ENCODE measurements around the gene DGAT2.

Gene DGAT2

DNA sequence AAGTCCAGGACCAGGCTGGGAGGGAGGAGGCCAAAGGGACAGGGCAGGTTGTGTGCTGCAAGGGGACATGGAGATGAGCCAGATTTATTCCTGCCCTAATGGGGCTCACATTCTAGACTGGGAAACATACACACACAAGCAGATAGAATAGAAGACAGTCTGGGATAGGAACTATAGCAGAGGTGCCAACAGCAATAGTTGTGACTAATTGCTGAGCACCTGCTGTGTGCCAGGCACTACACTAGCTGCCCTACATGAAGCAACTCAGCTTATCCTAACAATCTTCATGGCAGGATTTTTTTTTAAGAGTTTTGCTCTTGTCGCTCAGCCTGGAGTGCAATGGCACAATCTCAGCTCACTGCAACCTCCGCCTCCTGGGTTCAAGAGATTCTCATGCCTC, 39.6 kb upstream of the DGAT2 start:
- TF ChIP-seq, protein P1, sequence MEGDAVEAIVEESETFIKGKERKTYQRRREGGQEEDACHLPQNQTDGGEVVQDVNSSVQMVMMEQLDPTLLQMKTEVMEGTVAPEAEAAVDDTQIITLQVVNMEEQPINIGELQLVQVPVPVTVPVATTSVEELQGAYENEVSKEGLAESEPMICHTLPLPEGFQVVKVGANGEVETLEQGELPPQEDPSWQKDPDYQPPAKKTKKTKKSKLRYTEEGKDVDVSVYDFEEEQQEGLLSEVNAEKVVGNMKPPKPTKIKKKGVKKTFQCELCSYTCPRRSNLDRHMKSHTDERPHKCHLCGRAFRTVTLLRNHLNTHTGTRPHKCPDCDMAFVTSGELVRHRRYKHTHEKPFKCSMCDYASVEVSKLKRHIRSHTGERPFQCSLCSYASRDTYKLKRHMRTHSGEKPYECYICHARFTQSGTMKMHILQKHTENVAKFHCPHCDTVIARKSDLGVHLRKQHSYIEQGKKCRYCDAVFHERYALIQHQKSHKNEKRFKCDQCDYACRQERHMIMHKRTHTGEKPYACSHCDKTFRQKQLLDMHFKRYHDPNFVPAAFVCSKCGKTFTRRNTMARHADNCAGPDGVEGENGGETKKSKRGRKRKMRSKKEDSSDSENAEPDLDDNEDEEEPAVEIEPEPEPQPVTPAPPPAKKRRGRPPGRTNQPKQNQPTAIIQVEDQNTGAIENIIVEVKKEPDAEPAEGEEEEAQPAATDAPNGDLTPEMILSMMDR (IDR thresholded peaks at IDR 0.05; ENCODE audit: low read length, missing control alignments) = no peak
- DNase-seq (ENCODE audit: low read depth) = no peak
- no peak overlapping the region for H3K4me3 ChIP-seq (replicated peaks; ENCODE audit: low read depth, low read length)

DNA sequence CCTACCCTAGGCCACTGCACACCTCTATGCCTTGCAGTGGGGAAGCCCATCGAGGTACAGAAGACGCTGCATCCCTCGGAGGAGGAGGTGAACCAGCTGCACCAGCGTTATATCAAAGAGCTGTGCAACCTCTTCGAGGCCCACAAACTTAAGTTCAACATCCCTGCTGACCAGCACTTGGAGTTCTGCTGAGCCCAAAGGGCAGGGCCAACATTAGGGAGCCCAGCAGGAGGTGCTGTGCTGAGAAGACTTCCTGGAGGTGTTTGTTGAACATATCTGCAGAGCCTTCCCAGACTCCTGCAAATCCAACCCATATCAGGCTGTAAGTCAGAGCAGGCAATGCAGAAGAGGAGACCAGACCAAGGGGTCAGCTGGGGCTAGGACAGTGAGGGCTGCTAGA, 37.5 kb upstream of the DGAT2 start:
- no peak for DNase-seq (ENCODE audit: low read depth)
- TF ChIP-seq, protein P1 (IDR thresholded peaks at IDR 0.05; ENCODE audit: low read length, missing control alignments) = no peak
- H3K4me3 ChIP-seq (replicated peaks; ENCODE audit: low read depth, low read length) = no peak overlapping the region

DNA sequence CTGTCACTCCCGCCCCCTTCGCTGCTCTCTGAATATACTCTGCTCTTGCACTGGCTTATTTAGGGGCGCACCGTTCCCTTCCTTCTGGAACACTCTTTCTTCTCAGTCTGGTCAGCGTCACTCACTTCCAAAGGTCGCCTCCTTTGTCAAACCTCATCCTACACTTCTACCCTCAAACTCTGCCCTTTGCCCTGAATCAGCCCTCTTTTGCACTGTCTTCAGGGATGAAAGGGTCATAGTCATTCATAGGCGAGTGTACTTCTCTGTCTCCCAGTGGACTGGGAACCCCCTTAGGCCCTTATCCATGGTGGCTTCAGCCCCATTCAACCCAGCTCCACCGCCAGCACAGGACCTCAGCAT, 35.5 kb upstream of the DGAT2 start:
- TF ChIP-seq, protein P1 (IDR thresholded peaks at IDR 0.05; ENCODE audit: low read length, missing control alignments) = no peak
- DNase-seq (ENCODE audit: low read depth) = no peak
- H3K4me3 ChIP-seq (replicated peaks; ENCODE audit: low read depth, low read length) = no peak overlapping the region

DNA sequence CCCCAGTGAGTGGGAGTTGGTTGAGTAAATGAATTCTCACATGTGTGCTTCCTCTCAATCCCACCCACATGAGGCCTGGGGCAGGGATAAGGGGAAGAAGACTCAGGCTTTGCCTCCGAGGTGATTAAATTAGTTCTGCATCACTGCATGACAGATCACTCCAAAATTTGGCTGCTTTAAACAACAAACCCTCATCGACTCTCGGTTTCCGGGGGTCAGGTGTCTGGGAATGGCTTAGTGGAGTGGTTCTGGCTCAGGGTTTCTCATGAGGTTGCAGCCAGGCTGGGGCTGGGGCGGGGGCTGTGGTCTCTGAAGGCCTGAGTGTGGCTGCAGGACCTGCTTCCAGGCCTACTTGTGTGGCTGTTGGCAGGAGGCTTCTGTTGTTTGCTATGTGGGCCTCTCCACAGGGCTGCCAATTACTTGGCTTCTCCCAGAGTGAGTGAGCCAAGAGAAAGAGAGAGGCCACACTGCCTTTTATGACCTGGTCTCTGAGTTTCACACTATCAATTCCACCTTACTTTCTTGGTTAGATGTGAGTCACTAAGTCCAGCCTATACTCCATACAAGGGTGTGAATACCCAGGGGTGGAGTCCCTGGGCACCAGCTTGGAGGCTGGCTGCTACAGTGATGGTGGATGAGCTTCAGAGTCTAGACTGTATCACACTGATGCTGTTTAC, 35.0 kb upstream of the DGAT2 start:
- no peak for DNase-seq (ENCODE audit: low read depth)
- TF ChIP-seq, protein P1 (IDR thresholded peaks at IDR 0.05; ENCODE audit: low read length, missing control alignments) = no peak
- H3K4me3 ChIP-seq (replicated peaks; ENCODE audit: low read depth, low read length) = no peak overlapping the region

DNA sequence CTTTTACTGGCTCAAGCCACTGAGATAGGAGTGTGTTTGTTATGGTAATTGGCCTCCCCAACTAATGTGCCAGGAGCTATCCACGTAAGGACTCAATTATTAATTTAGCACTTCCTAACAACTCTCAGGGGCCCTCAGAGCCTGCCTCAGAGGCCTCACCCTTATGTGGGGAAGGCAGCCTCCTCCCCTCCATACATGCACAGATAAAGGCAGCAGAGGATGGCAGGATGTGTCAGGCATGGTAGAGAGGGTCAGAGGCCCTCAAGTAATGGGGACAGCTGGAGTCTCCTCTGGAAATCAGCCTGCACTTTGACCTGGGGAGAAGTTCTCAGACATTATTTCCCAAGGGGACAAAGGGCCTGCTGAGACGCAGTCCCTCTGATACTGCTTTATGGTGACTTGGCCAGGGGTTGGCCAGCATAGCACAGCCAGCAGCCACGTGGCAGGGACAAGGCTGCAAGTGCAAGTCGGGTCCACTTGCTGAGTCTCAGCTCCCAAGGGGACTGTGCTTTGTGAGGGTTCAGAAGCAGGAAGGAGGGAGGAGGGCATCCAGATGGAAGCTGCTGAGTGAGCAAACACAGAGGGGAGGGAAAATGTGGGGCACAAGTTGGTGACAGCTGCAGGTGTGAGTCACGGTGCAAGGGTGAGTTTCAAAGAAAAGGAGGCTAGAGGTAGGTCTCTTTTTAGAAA, 33.9 kb upstream of the DGAT2 start:
- no peak for DNase-seq (ENCODE audit: low read depth)
- H3K4me3 ChIP-seq (replicated peaks; ENCODE audit: low read depth, low read length) = no peak overlapping the region
- TF ChIP-seq, protein P1 (IDR thresholded peaks at IDR 0.05; ENCODE audit: low read length, missing control alignments) = no peak

DNA sequence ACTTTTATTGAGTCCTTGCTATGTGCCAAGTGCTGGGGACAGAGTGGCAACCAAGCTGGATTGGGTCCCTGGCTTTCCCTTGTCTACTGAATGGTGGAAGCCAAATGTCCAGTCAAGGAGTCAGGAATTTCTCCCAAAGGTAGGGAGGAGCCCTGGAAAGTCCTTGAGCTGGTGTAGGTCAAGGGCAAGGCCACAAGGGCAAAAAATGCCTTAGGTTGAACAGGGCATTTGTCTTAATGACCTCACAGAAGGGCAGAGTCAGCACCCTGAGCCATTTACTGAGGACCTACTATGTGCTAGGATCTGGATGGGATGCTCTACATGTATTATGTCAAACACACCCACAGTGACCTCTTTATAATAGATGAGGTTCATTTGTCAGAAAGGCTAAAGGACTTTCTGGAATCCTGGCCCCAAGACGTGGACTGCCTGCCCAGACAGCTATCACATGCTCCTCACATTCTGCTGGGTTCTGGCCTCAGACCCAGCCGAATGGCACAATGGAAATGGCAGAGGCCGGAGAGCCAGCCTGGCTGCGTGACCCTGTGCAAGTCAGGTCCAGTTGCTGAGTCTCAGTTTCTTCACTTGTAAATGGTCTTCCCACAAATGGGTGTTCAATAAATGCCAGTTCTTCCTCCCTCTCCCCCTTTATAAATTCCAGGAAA, 33.3 kb upstream of the DGAT2 start:
- no peak overlapping the region for H3K4me3 ChIP-seq (replicated peaks; ENCODE audit: low read depth, low read length)
- TF ChIP-seq, protein P1 (IDR thresholded peaks at IDR 0.05; ENCODE audit: low read length, missing control alignments) = no peak
- DNase-seq (ENCODE audit: low read depth) = no peak
